Esophagus muscularis mucosa (tissue), 3 donors: ENCODE results near the gene EDEM1.

Experiments
- CTCF ChIP-seq, 3 experiments: fragments of 200-600 bp in 2 of 3; fragments of 450-650 bp in 1 of 3; sonication (generic) in 2 of 3; IDR thresholded peaks; one replicate each; pipeline ENCODE4 v1.5.1; 2017 to 2019; ENCODE audit warnings: antibody characterized with exemption in 3 of 3, mild to moderate bottlenecking in 2 of 3, moderate library complexity in 1 of 3
- POLR2A ChIP-seq: fragments of 450-650 bp; IDR thresholded peaks from one replicate; pipeline ENCODE4 v1.6.1; 2017; ENCODE audit warnings: antibody characterized with exemption, moderate library complexity, mild to moderate bottlenecking, low read depth
- POLR2AphosphoS5 ChIP-seq, 2 donors: sonication (generic); formaldehyde crosslinking; IDR thresholded peaks; one replicate each; pipeline ENCODE4 v1.6.1; 2017; ENCODE audit warnings: antibody characterized with exemption in 2 of 2

GRCh38 chr3:5149306-5149880 lies 38.1 kb upstream of the EDEM1 start:
- TF ChIP-seq CTCF (IDR thresholded peaks at IDR 0.05) = no peak
- no peak for TF ChIP-seq POLR2A
- TF ChIP-seq POLR2AphosphoS5 (IDR thresholded peaks at IDR 0.05) = no peak
